ENCODE data around the gene RAMP3. TPM values are rescaled to one million over a fixed set of nuclear protein-coding genes. Genes with fewer than 3 reads are reported as not detected.

RAMP3 gene
- total and polyA plus RNA-seq, 7 donors, result 9.9 to 18.0 (median 16.3) TPM

- 46 to 53% (median 52%) methylated on average over 6 of the region's 6 CpGs for whole genome bisulfite sequencing, 3 donors
- intact Hi-C loops (cut with DNase I), result no loop called here
- TF ChIP-seq, protein P1, sequence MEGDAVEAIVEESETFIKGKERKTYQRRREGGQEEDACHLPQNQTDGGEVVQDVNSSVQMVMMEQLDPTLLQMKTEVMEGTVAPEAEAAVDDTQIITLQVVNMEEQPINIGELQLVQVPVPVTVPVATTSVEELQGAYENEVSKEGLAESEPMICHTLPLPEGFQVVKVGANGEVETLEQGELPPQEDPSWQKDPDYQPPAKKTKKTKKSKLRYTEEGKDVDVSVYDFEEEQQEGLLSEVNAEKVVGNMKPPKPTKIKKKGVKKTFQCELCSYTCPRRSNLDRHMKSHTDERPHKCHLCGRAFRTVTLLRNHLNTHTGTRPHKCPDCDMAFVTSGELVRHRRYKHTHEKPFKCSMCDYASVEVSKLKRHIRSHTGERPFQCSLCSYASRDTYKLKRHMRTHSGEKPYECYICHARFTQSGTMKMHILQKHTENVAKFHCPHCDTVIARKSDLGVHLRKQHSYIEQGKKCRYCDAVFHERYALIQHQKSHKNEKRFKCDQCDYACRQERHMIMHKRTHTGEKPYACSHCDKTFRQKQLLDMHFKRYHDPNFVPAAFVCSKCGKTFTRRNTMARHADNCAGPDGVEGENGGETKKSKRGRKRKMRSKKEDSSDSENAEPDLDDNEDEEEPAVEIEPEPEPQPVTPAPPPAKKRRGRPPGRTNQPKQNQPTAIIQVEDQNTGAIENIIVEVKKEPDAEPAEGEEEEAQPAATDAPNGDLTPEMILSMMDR (IDR thresholded peaks at IDR 0.05), result no peak
Observed at GRCh38 chr7:45230083-45230482, 72.5 kb downstream of the RAMP3 start.

GRCh38 chr7:45230611-45231165 lies 73.1 kb downstream of the RAMP3 start:
- intact Hi-C loops (cut with DNase I), result no loop called here
- DNase-seq, result no peak
- Histone ChIP-seq H3K27me3 (ENCODE audit: insufficient read depth in 3 of 3, low read length in 2 of 3) (no peaks in the 10 kb centered on the region), H3K4me1 (no peaks in the 10 kb centered on the region), H3K9me3 (no peaks in the 10 kb centered on the region), H3K27ac (no peak overlapping the region), H3K4me3 (no peak overlapping the region), H3K36me3 (ENCODE audit: insufficient read depth in 1 of 2, low read depth in 1 of 2) (no peaks in the 10 kb centered on the region)
- TF ChIP-seq, protein P1 (IDR thresholded peaks at IDR 0.05), result no peak
- no peak for ATAC-seq
- WGBS, 3 donors, result 62 to 70% (median 69%) methylated on average over 4 of the region's 4 CpGs

More at GRCh38 chr7:45230083-45230482, 72.5 kb downstream of the RAMP3 start:
- Histone ChIP-seq H3K4me1 (no peaks in the 10 kb centered on the region), H3K9me3 (no peaks in the 10 kb centered on the region), H3K4me3 (no peak overlapping the region), H3K36me3 (ENCODE audit: insufficient read depth in 1 of 2, low read depth in 1 of 2) (no peaks in the 10 kb centered on the region), H3K27ac (no peak overlapping the region), H3K27me3 (ENCODE audit: insufficient read depth in 3 of 3, low read length in 2 of 3) (no peaks in the 10 kb centered on the region)
- ATAC-seq, result no peak
- DNase-seq, result no peak

DNA sequence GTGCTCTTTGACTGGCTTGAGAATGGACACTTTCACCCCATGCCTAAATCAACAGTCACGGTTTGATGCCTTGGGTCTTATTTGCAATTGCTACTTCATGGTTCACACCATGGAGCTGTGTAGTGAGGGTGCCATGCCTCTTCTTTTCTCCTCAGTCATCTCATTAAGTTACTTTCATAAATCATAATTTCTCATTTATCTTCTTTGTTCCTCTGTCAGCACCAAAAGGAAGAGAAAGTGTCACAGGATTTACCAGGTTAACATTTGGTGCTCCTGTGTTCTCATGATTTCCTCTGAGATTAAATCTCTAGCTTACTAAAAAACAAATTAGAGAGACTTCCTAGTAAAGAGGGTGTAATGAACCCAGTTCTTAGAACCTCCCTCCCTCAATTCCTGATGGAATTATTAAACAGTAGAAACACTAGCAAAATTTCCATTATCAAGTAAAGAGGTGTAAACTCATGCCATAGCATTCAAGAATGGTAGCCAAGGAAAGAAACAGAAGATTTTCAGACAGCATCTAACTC lies 75.7 kb downstream of the RAMP3 start:
- DNase-seq (no peak), ATAC-seq (no peak)
- H3K9me3 ChIP-seq, result no peaks in the 10 kb centered on the region
- H3K27me3 ChIP-seq (ENCODE audit: insufficient read depth in 3 of 3, low read length in 2 of 3), result no peaks in the 10 kb centered on the region
- H3K36me3 ChIP-seq (ENCODE audit: insufficient read depth in 1 of 2, low read depth in 1 of 2), result no peaks in the 10 kb centered on the region
- TF ChIP-seq, protein P1 (IDR thresholded peaks at IDR 0.05), result no peak
- no peak overlapping the region for H3K4me3 ChIP-seq
- WGBS, 3 donors, result 56 to 88% (median 61%) methylated on average over 1 of the region's 1 CpG
- H3K27ac ChIP-seq, result no peak overlapping the region
- H3K4me1 ChIP-seq, result no peaks in the 10 kb centered on the region
- intact Hi-C loops (cut with DNase I), result no loop called here

Other genes starting within 250 kb of the RAMP3 start
- 1 to 10 TPM in 2 of 4 donors, under 1 TPM in 2; 0.41 to 1.9 (median 0.96) TPM for gene MYO1G, start 178.8 kb upstream of the RAMP3 start, total RNA-seq
- gene MYO1G, start 178.8 kb upstream of the RAMP3 start, polyA plus RNA-seq, result under 1 TPM; 0.11 to 0.30 (median 0.29) TPM
- 10 to 100 TPM; 33.3 to 49.9 (median 42.2) TPM for gene CCM2, start 157.6 kb upstream of the RAMP3 start, total RNA-seq
- 100 to 1,000 TPM in 1 of 3 donors, 10 to 100 TPM in 2; 57.6 to 110 (median 76.5) TPM for gene CCM2, start 157.6 kb upstream of the RAMP3 start, polyA plus RNA-seq
- 1 to 10 TPM; 1.1 to 1.4 (median 1.2) TPM for gene NACAD, start 68.8 kb upstream of the RAMP3 start, total RNA-seq
- under 1 TPM; 0.23 to 0.51 (median 0.33) TPM for gene NACAD, start 68.8 kb upstream of the RAMP3 start, polyA plus RNA-seq
- 100 to 1,000 TPM in 1 of 4 donors, 10 to 100 TPM in 3; 70.9 to 127 (median 84.1) TPM for gene TBRG4, start 46.1 kb upstream of the RAMP3 start, total RNA-seq
- gene TBRG4, start 46.1 kb upstream of the RAMP3 start, polyA plus RNA-seq, result 100 to 1,000 TPM in 2 of 3 donors, 10 to 100 TPM in 1; 90.4 to 195 (median 130) TPM

Data from psoas muscle (tissue), 8 donors.